ENCODE measurements around the gene ACIN1. TPM values are rescaled to one million over a fixed set of nuclear protein-coding genes. Genes with fewer than 3 reads are reported as not detected.
"Not testable (repeated sequence)": the region's sequence is repeated elsewhere in the genome, so short reads cannot be mapped to it uniquely, and the experiment has no call there.

The ACIN1 gene
- total RNA-seq, 4 donors from 2014 or later, result 78.7 to 217 (median 103) TPM

- H3K27me3 ChIP-seq, result peaks cover 34% of the 10 kb centered on the region
- H3K4me1 ChIP-seq, result peaks cover 3% of the 10 kb centered on the region
- WGBS, result 91% methylated on average over 1 of the region's 1 CpG
Observed at GRCh38 chr14:23109769-23110168, 14.8 kb upstream of the ACIN1 start.

GRCh38 chr14:23108169-23108568 lies 13.2 kb upstream of the ACIN1 start:
- 85% methylated on average over 24 of the region's 24 CpGs for WGBS
- not testable (repeated sequence) for H3K27ac ChIP-seq, H3K9me3 ChIP-seq, H3K4me1 ChIP-seq, H3K4me3 ChIP-seq, H3K36me3 ChIP-seq
- peak in 1 of 2 donors; percentile 37 for DNase-seq (ENCODE audit: low spot score in 2 of 2)
- H3K27me3 ChIP-seq, result peaks cover 31% of the 10 kb centered on the region

More at GRCh38 chr14:23109769-23110168, 14.8 kb upstream of the ACIN1 start:
- Histone ChIP-seq H3K36me3 (no peaks in the 10 kb centered on the region), H3K27ac (no peak overlapping the region), H3K4me3 (no peak overlapping the region), H3K9me3 (no peaks in the 10 kb centered on the region)
- DNase-seq (ENCODE audit: low spot score in 2 of 2), result no peak
- TF ChIP-seq POLR2AphosphoS5 (IDR thresholded peaks at IDR 0.05) (no peak), EP300 (IDR thresholded peaks at IDR 0.05) (no peak), POLR2A (IDR thresholded peaks at IDR 0.05) (no peak), CTCF (IDR thresholded peaks at IDR 0.05) (no peak)

GRCh38 chr14:23107620-23108019 lies 12.7 kb upstream of the ACIN1 start:
- not testable (repeated sequence) for H3K4me3 ChIP-seq; H3K4me1 ChIP-seq; H3K27ac ChIP-seq; H3K36me3 ChIP-seq; DNase-seq (ENCODE audit: low spot score in 2 of 2); H3K9me3 ChIP-seq
- peaks cover 26% of the 10 kb centered on the region for H3K27me3 ChIP-seq
- WGBS, result 85% methylated on average over 5 of the region's 5 CpGs

GRCh38 chr14:23106747-23107045 lies 11.8 kb upstream of the ACIN1 start:
- no peak overlapping the region for H3K27ac ChIP-seq
- no peak for TF ChIP-seq CTCF (IDR thresholded peaks at IDR 0.05)
- no peak for TF ChIP-seq EP300 (IDR thresholded peaks at IDR 0.05)
- TF ChIP-seq POLR2AphosphoS5 (IDR thresholded peaks at IDR 0.05), result no peak
- TF ChIP-seq POLR2A (IDR thresholded peaks at IDR 0.05), result no peak
- H3K4me3 ChIP-seq, result no peak overlapping the region
- H3K9me3 ChIP-seq, result no peaks in the 10 kb centered on the region
- H3K36me3 ChIP-seq, result no peaks in the 10 kb centered on the region
- DNase-seq (ENCODE audit: low spot score in 2 of 2), result no peak
- no peaks in the 10 kb centered on the region for H3K4me1 ChIP-seq
- peaks cover 17% of the 10 kb centered on the region for H3K27me3 ChIP-seq

GRCh38 chr14:23105348-23105824 lies 10.4 kb upstream of the ACIN1 start:
- no peak overlapping the region for H3K4me3 ChIP-seq
- H3K27me3 ChIP-seq, result peaks cover 4% of the 10 kb centered on the region
- H3K9me3 ChIP-seq, result no peaks in the 10 kb centered on the region
- H3K27ac ChIP-seq, result no peak overlapping the region
- WGBS, result 93% methylated on average over 4 of the region's 4 CpGs
- no peaks in the 10 kb centered on the region for H3K36me3 ChIP-seq
- no peaks in the 10 kb centered on the region for H3K4me1 ChIP-seq
- DNase-seq (ENCODE audit: low spot score in 2 of 2), result no peak
- TF ChIP-seq CTCF (IDR thresholded peaks at IDR 0.05) (no peak), EP300 (IDR thresholded peaks at IDR 0.05) (no peak), POLR2AphosphoS5 (IDR thresholded peaks at IDR 0.05) (no peak), POLR2A (IDR thresholded peaks at IDR 0.05) (no peak)

- 68% methylated on average over 11 of the region's 11 CpGs for WGBS
- TF ChIP-seq CTCF (IDR thresholded peaks at IDR 0.05) (no peak), POLR2A (IDR thresholded peaks at IDR 0.05) (no peak), EP300 (IDR thresholded peaks at IDR 0.05) (no peak), POLR2AphosphoS5 (IDR thresholded peaks at IDR 0.05) (no peak)
- no peaks in the 10 kb centered on the region for H3K36me3 ChIP-seq
- no peak within 1 kb of the TSS for H3K4me3 ChIP-seq
- no peaks in the 10 kb centered on the region for H3K27me3 ChIP-seq
- no peak within 1 kb of the TSS for H3K27ac ChIP-seq
- H3K4me1 ChIP-seq, result no peaks in the 10 kb centered on the region
- H3K9me3 ChIP-seq, result no peaks in the 10 kb centered on the region
- peak in 1 of 2 donors; percentile 48 for DNase-seq (ENCODE audit: low spot score in 2 of 2)
Observed at GRCh38 chr14:23104591-23105347, 9.8 kb upstream of the ACIN1 start, which contains the start of gene CIROP. TSS of gene CIROP (minus strand) at chr14:23104989. CDS start at chr14:23104920, 69 bp downstream.
